Type B pancreatic cell (in vitro differentiated cells): ENCODE data around the gene METRN. TPM values are rescaled to one million over a fixed set of nuclear protein-coding genes. Genes with fewer than 3 reads are reported as not detected.
A peak's percentile ranks its signal among the peaks of the same experiment; 100 is the strongest.

Experiments used
- DNase-seq: peaks from one replicate; pipeline ENCODE4 v3.0.0; 2021; ENCODE audit warnings: mixed read lengths; ENCODE audit not compliant: unreplicated experiment; ENCODE audit errors: extremely low spot score
- H3K27ac Mint-ChIP-seq: 2 replicates; pipeline ENCODE4 v1.8.0; 2021; ENCODE audit warnings: mild to moderate bottlenecking, mixed read lengths
- H3K27me3 Mint-ChIP-seq: 2 replicates; pipeline ENCODE4 v1.8.0; 2021; ENCODE audit warnings: mixed read lengths
- H3K36me3 Mint-ChIP-seq: 2 replicates; pipeline ENCODE4 v1.8.0; 2021; ENCODE audit warnings: mixed read lengths
- H3K4me1 Mint-ChIP-seq: one replicate; pipeline ENCODE4 v1.8.0; 2021; ENCODE audit warnings: mixed read lengths; ENCODE audit not compliant: unreplicated experiment
- H3K4me3 Mint-ChIP-seq: 2 replicates; pipeline ENCODE4 v1.8.0; 2021; ENCODE audit warnings: mild to moderate bottlenecking, mixed read lengths
- H3K9me3 Mint-ChIP-seq: 2 replicates; pipeline ENCODE4 v1.8.0; 2021; ENCODE audit warnings: mixed read lengths
- long read RNA-seq: library from polyadenylated mRNA; unstranded; transcript quantifications from one replicate; pipeline ENCODE4 v2.0.0, GENCODE V29; 2020
- total RNA-seq: library from RNA; stranded (reverse); gene quantifications from 2 replicates; pipeline ENCODE4 v1.2.1, GENCODE V29; 2021; ENCODE audit warnings: low replicate concordance
- TF ChIP-seq, protein P1 (sequence below): fragments of 200-600 bp; sonication (generic); conservative IDR thresholded peaks from 2 replicates; pipeline ENCODE4 v1.5.0; 2021; ENCODE audit warnings: antibody characterized with exemption, mild to moderate bottlenecking

The METRN gene
- 37.0 and 97.1 TPM in 2 replicates for total RNA-seq
- long read RNA-seq, partial matches to known transcripts: 0 of 1 reads
- long read RNA-seq, other reads (novel, unspliced or antisense): 1 of 1 reads

DNA sequence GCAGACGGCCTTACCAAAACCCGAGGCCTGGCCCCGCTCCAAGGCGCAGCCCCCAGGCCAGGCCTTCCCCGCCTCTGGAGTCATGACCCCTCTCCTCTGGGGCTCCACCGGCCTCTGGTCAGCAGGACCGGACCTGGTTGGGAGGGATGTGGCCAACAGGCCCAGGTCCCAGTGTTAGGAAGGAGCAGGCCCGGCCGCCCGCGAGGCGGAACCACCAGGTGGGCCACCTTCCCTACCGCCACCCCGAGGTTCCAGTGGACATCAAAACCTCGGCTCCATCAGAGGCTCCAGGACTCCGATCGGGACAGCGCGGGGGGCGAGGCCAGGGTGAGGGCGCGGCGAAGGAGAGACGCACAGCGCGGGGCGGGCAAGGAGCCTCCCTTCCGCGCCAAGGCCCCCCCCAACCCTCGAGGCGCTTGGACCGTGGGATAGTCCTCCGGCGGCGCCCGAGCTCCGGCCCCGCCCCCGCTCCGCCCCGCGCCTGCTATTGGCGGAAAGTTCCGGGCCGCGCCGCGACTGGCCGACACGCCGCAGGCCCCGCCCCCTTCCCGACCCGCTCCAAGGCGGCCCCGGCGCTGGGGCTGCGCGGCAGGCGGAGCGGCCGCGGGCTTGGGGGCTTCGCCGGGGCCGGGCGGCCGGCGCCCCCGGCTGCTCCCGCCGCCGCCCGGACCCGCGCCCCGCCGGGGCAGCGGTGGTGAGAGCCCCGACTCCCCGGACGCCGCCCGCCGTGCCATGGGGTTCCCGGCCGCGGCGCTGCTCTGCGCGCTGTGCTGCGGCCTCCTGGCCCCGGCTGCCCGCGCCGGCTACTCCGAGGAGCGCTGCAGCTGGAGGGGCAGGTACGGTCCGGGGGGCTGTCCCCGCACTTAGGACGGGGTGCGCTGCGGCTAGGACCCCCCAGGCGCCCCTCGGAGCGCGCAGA is at the start of gene METRN:
Gene METRN, plus strand, starts transcription at position 561 of the 919 bp plus-strand sequence. Its CDS starts 172 bp downstream, at position 733.
- Mint-ChIP-seq H3K4me1 (peaks cover 16% of the 10 kb centered on the region), H3K27ac (peak within 1 kb of the TSS; percentile 36), H3K27me3 (peaks cover 18% of the 10 kb centered on the region), H3K9me3 (no peaks in the 10 kb centered on the region), H3K36me3 (no peaks in the 10 kb centered on the region), H3K4me3 (peak within 1 kb of the TSS; percentile 84)
- TF ChIP-seq, protein P1, sequence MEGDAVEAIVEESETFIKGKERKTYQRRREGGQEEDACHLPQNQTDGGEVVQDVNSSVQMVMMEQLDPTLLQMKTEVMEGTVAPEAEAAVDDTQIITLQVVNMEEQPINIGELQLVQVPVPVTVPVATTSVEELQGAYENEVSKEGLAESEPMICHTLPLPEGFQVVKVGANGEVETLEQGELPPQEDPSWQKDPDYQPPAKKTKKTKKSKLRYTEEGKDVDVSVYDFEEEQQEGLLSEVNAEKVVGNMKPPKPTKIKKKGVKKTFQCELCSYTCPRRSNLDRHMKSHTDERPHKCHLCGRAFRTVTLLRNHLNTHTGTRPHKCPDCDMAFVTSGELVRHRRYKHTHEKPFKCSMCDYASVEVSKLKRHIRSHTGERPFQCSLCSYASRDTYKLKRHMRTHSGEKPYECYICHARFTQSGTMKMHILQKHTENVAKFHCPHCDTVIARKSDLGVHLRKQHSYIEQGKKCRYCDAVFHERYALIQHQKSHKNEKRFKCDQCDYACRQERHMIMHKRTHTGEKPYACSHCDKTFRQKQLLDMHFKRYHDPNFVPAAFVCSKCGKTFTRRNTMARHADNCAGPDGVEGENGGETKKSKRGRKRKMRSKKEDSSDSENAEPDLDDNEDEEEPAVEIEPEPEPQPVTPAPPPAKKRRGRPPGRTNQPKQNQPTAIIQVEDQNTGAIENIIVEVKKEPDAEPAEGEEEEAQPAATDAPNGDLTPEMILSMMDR: no peak
- peak; percentile 93 for DNase-seq

DNA sequence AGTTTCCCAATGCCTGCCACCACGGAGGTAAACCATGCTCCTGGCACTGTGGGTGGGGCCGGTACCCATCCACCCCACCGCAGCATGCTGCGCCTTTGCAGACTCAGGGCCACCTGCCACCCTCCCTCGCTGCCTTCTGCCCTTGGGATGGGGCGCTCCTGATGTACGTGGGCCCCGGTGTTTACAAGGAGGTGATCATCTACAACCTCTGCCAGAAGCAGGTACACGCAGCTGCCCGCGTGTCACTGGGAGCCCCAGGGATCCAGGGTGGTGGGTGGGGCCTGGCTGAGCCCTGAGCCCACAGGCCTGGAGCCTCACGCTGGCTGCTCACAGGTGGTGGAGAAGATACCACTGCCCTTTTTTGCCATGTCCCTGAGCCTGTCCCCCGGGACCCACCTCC is 48.3 kb upstream of the METRN start:
- H3K4me1 Mint-ChIP-seq: peaks cover 4% of the 10 kb centered on the region
- H3K36me3 Mint-ChIP-seq: no peaks in the 10 kb centered on the region

DNA sequence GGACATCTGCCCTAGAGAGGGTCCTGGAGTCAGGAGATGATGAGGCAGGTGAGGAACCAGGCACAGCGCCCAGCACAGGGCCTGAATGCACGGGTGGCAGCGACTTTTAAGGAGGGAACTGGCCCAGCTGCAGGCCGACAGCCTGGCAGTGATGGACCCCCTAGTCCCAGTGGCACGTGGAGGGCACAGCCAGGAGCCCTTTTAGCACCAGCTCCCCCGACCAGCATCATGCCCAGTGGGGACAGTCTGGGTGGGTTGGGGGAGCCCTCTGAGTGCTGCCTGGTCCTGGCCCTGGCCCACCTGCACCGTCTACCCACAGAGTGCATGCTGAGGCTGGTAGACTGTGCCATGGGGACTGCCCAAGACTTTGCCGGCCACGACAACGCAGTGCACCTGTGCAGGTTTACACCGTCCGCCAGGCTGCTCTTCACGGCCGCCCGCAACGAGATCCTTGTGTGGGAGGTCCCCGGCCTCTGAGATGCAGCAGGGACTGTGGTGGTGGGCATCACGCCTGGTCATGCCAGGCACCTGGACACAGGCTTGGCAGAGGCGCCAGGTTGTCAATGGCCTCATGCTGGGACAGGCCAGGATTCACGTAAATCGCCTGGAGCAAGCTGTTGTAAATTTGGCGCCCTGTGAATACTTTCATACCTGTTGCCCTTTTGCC is 47.7 kb upstream of the METRN start:
- no peaks in the 10 kb centered on the region for H3K9me3 Mint-ChIP-seq
- H3K4me1 Mint-ChIP-seq: peaks cover 4% of the 10 kb centered on the region
- TF ChIP-seq, protein P1: no peak
- no peaks in the 10 kb centered on the region for H3K27me3 Mint-ChIP-seq
- peak overlapping the region; percentile 59 for H3K27ac Mint-ChIP-seq
- H3K4me3 Mint-ChIP-seq: peak overlapping the region; percentile 82
- no peak for DNase-seq
- no peaks in the 10 kb centered on the region for H3K36me3 Mint-ChIP-seq

More for the DNA sequence above, 48.3 kb upstream of the METRN start:
- TF ChIP-seq, protein P1: no peak
- no peak for DNase-seq
- Mint-ChIP-seq H3K27ac (no peak overlapping the region), H3K4me3 (no peak overlapping the region), H3K9me3 (no peaks in the 10 kb centered on the region), H3K27me3 (no peaks in the 10 kb centered on the region)

DNA sequence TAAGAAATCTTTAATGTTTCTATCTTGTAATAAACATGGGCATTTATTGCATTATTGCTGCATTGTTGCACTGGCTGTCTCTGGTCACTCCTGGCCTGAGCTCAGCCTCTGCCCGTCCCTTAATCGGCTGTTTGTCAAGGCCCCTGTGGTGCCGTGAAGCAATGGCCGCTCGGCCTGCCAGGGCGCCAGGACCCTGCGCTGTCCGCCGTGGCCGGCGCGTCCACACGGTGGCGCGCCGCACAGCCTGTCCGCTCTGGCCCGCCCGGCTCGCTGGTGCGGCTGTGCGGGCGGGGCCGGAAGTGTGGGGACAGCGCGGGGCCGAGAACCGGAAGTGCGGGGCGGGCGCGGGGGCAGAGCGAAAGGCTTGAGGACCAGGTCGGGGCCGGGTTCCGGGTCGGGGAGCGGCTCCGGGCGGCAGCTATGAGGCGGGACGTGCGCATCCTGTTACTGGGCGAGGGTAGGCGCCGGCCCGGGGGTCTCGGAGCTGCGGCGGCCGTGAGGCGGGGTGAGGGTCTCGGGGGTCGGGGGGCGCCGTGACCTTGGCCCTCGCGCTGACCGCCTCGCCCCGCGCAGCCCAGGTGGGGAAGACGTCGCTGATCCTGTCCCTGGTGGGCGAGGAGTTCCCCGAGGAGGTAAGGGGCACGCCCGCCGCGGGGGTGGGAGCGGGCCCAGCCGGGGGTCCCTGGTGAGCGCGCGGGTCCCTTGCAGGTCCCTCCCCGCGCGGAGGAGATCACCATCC is 47.0 kb upstream of the METRN start, which contains the start of gene RHOT2:
Gene RHOT2, plus strand, starts transcription at position 353 of the 739 bp plus-strand sequence. Its CDS starts 68 bp downstream, at position 421.
- peak within 1 kb of the TSS; percentile 82 for H3K4me3 Mint-ChIP-seq
- H3K9me3 Mint-ChIP-seq: no peaks in the 10 kb centered on the region
- peak; percentile 94 for DNase-seq
- H3K36me3 Mint-ChIP-seq: no peaks in the 10 kb centered on the region
- TF ChIP-seq, protein P1: peak; percentile 89
- peak within 1 kb of the TSS; percentile 59 for H3K27ac Mint-ChIP-seq
- no peaks in the 10 kb centered on the region for H3K27me3 Mint-ChIP-seq
- peaks cover 4% of the 10 kb centered on the region for H3K4me1 Mint-ChIP-seq

DNA sequence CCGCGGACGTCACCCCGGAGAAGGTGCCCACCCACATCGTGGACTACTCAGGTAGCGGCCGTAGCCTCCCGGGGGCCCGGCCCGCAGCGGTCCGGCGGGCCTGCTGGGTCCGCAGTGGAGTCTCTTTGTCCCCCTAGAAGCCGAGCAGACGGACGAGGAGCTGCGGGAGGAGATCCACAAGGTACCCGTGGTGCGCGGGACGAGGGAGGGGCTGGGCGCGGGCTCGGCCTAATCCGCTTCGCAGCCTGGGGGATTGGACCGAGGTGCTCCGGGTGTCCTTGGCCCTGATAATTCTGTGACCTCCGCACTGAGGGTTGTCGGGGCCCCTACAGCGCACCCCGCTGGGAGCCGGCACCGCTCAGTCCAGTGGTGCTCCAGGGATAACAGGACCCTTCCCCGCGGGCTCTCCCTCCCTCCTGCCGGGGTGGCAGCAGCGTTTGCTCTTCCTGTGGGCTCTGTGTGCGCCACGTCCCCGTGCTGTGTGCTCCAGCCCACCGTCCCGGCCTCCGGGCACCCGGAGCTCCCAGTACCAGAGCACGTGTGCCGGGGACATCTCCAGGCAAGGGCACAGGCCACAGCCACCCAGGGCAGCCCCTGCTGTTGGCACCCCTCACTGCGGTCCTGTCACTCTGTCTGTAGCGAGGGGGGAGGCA is 46.3 kb upstream of the METRN start:
- no peak overlapping the region for H3K27ac Mint-ChIP-seq
- TF ChIP-seq, protein P1: no peak
- H3K4me1 Mint-ChIP-seq: peaks cover 4% of the 10 kb centered on the region
- peak overlapping the region; percentile 79 for H3K4me3 Mint-ChIP-seq
- no peak for DNase-seq
- H3K27me3 Mint-ChIP-seq: no peaks in the 10 kb centered on the region
- H3K9me3 Mint-ChIP-seq: no peaks in the 10 kb centered on the region
- no peaks in the 10 kb centered on the region for H3K36me3 Mint-ChIP-seq
